GM19351 (cell line): ENCODE data around the gene ACSF2.
"Not testable (repeated sequence)": the region's sequence is repeated elsewhere in the genome, so short reads cannot be mapped to it uniquely, and the experiment has no call there.

Source experiments
- ATAC-seq: cut with Tn5 transposase; IDR thresholded peaks from one replicate; pipeline ENCODE4 v1.9.1; 2021; ENCODE audit warnings: mild to moderate bottlenecking, moderate library complexity; ENCODE audit not compliant: unreplicated experiment

ACSF2 gene, protein sequence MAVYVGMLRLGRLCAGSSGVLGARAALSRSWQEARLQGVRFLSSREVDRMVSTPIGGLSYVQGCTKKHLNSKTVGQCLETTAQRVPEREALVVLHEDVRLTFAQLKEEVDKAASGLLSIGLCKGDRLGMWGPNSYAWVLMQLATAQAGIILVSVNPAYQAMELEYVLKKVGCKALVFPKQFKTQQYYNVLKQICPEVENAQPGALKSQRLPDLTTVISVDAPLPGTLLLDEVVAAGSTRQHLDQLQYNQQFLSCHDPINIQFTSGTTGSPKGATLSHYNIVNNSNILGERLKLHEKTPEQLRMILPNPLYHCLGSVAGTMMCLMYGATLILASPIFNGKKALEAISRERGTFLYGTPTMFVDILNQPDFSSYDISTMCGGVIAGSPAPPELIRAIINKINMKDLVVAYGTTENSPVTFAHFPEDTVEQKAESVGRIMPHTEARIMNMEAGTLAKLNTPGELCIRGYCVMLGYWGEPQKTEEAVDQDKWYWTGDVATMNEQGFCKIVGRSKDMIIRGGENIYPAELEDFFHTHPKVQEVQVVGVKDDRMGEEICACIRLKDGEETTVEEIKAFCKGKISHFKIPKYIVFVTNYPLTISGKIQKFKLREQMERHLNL

GRCh38 chr17:50425682-50426471 is at the start of gene ACSF2:
ACSF2 (plus strand) TSS chr17:50426218; CDS start chr17:50426262, 44 bp downstream.
- ATAC-seq: peak; percentile 56

GRCh38 chr17:50379351-50380132 is 46.5 kb upstream of the ACSF2 start:
- ATAC-seq: no peak

DNA sequence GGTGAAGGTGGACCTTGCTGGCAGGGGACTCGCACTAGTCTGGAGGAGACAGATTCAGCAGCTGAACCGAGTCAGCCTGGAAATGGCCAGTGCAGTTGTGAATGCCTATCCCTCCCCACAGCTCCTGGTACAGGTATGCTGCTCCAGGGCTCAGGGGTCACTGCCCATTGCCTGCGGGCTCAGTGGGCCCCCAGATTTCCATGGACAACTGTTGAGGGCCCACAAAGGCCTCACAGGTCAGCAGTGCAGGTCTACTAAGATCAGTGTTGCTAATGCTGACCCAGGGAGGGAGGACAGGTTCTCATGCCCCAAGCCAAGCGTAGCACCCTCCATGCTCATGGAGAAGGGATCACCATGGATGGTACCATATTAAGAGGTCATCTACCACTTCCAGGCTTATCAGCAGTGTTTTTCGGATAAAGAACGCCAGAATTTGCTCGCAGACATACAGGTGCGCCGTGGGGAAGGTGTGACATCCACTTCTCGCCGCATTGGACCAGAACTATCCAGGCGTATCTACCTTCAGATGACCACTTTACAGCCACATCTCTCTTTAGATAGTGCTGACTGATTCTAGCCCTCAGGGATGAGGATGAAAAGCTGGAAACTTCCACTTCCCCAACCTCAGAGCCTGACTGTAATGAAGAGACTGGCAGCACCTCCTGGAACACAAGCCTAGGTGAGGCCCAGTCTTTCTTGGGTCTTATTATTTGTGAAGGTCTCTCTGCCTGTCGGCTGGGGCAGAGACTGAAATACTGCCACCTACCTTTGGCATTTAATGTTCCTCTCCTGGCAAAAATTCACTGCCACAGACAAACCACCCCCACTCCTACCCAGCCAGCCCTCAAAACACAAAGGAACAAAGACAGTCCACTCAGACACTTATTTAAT is 45.4 kb upstream of the ACSF2 start:
- no peak for ATAC-seq

DNA sequence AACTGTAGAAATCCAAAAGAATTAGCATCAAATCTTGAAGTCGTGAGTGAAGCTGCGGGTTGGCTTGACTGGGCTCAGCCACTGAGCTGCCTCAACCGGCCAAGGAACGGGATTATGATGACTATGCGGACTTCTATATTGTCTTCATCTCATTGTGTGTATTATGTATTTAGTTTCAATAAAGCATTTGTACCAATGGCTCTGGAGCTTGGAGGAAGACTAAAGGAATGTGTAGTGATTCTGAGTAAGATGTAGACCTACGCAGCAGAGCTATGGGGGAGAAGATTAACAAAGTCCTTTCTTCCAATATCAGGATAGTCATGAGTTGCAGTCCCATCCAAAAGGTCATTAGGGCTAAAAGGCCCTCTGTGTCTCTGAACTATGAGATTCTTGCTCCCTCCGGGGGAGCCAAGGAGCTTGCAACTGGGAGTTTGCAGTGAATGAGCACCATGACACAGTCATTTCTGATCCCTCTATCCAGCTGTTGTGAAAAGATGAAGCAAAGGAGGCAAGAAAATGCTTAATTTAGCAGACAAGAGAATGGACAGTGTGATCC is 44.7 kb upstream of the ACSF2 start:
- no peak for ATAC-seq

DNA sequence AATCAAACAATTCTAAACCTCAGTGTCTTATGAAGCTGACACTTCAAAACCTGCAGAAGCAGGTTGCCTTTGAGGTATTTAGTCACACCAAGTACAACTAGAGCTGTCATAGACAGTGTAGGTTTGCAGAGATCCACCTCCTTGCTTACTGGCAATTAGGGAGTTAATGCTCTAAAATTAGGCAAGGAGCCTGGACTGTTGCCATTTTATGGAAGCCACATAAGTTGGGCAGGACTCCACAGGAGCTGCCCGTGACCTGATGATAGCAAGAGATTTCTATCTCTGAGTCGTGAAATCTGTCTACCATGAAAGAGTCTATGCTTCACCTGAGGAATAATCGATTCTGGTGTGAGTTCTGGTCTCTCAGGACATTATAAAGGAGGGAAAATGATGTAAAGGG is 44.1 kb upstream of the ACSF2 start:
- ATAC-seq: no peak

DNA sequence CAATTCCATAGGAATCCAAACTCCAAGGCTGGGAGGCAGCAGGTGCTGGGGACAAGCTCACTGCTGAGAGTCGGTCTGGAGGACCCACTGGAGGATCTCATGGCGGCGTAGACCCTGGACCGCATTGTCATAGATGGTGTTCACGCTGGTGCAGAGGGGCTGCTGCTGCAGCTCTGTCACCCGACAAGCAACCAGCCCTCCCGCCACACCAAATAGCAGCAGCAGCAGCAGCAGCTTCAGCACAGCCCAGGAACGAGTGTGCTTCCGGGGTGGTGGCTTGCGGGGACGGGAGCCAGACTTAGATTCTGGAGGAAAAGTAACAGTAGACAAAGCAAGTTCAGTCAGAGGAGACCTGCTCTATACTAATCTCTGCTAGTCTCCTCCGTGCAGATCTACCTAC is 43.1 kb upstream of the ACSF2 start:
- no peak for ATAC-seq

- no peak for ATAC-seq
Measured at GRCh38 chr17:50386510-50386909, 39.5 kb upstream of the ACSF2 start.

- ATAC-seq: no peak
Measured at GRCh38 chr17:50388728-50389127, 37.3 kb upstream of the ACSF2 start.

- ATAC-seq: no peak
Measured at GRCh38 chr17:50389534-50389933, 36.5 kb upstream of the ACSF2 start.

- no peak for ATAC-seq
Measured at GRCh38 chr17:50392621-50393020, 33.4 kb upstream of the ACSF2 start.

GRCh38 chr17:50393700-50394099 is 32.3 kb upstream of the ACSF2 start:
- ATAC-seq: no peak

GRCh38 chr17:50394711-50395110 is 31.3 kb upstream of the ACSF2 start:
- no peak for ATAC-seq

- ATAC-seq: no peak
Measured at GRCh38 chr17:50396261-50397110, 29.5 kb upstream of the ACSF2 start.

GRCh38 chr17:50397111-50397918 is 28.7 kb upstream of the ACSF2 start, which contains the start of gene LRRC59:
LRRC59 (minus strand) TSS chr17:50397523; CDS start chr17:50397317, 206 bp downstream.
- ATAC-seq: peak; percentile 96

DNA sequence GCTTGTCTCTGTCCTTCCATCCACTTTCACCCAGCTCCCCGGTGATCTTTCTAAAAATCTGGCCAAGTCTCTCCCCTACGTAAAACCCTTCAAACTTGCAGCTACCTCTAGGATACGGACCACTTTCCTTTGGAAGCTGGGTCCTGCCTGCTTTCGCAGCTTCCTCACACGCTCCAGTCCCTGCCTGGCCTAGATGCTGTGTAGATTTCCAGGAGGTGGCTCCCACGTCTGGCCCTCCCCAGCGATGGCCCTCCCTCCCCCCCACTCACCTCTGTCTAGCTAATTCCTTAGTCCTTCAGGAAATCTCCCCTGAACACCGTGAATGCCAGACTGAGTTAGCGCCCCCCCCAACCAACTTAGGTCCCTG is 28.1 kb upstream of the ACSF2 start:
- no peak for ATAC-seq

DNA sequence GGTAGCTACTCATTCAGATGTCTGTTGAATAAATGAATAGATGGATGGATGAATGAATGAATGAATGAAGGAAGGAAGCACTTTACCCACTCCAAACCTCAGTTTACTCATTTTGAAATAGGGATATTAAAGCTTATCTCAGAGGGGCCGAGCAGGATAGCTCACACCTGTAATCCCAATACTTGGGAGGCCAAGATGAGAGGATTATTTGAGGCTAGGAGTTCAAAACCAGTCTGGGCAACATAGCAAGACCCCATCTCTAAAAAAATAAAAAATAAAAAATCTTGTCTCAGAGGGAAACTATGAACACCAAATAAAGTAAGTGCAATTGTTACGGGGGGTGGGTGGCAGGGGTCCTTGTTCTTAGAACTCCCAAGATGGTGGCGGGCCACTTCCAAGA is 27.3 kb upstream of the ACSF2 start:
- ATAC-seq: not testable (repeated sequence)

DNA sequence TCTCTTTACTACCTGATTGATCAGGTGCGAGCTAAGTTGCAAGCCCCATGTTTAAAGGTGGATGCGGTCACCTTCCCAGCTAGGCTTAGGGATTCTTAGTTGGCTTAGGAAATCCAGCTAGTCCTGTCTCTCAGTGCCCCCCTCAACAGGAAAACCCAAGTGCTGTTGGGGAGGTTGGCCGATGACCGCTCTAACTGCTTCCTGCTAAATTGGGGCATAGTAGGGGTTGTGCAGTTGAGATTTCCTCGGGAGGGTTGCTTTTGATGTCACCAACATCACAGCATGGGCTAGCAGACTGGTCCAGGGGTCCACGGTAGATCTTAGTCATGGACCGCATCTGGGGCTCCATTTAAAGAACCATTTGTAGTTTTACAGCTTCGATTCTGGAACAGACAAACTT is 26.4 kb upstream of the ACSF2 start:
- ATAC-seq: not testable (repeated sequence)

GRCh38 chr17:50405351-50405750 is 20.7 kb upstream of the ACSF2 start:
- ATAC-seq: not testable (repeated sequence)
